Right lobe of liver (tissue), 6 donors: ENCODE data around the gene TAX1BP3. TPM values are rescaled to one million over a fixed set of nuclear protein-coding genes. Genes with fewer than 3 reads are reported as not detected.

Experiments used
- ATAC-seq, 4 donors: fragments of 200-7000 bp; cut with Tn5 transposase; one replicate each; pipeline ENCODE4 v1.9.1; 2020; ENCODE audit warnings: mild to moderate bottlenecking in 4 of 4, moderate library complexity in 4 of 4
- DNase-seq, 3 donors: peaks; one replicate each; pipeline ENCODE4 v3.0.0-alpha.2; 2020
- H3K27ac ChIP-seq, 3 donors: fragments of 200-600 bp; one replicate each; pipeline ENCODE4 v1.8.0; 2022
- H3K27me3 ChIP-seq, 2 donors: fragments of 200-600 bp; one replicate each; pipeline ENCODE4 v1.8.0; 2022
- H3K36me3 ChIP-seq, 4 donors: fragments of 200-600 bp; sonication (generic) in 1 of 4; one replicate each; pipeline versions ENCODE4 v1.5.1 to v1.8.0; 2017 to 2022; ENCODE audit warnings: control low read depth in 1 of 4
- H3K4me1 ChIP-seq, 4 donors: fragments of 200-600 bp; sonication (generic) in 1 of 4; one replicate each; pipeline versions ENCODE4 v1.5.1 to v1.8.0; 2017 to 2022; ENCODE audit warnings: control low read depth in 1 of 4
- H3K4me3 ChIP-seq, 3 donors: fragments of 200-600 bp; one replicate each; pipeline ENCODE4 v1.8.0; 2022
- H3K9me3 ChIP-seq, 4 donors: fragments of 200-600 bp; sonication (generic) in 1 of 4; one replicate each; pipeline versions ENCODE4 v1.5.1 to v1.8.0; 2017 to 2022; ENCODE audit warnings: control low read depth in 1 of 4
- POLR2A ChIP-seq: fragments of 450-650 bp; IDR thresholded peaks from one replicate; pipeline ENCODE4 v1.6.1; 2017; ENCODE audit warnings: antibody characterized with exemption, mild to moderate bottlenecking
- WGBS: methylation state at CpG from one replicate; pipeline ENCODE4 v1.1.6; 2018; ENCODE audit warnings: low coverage, low lambda C conversion rate; ENCODE audit not compliant: insufficient coverage; ENCODE audit errors: missing lambda C conversion rate; 5-methylcytosine and 5-hydroxymethylcytosine counted together
- intact Hi-C, 2 donors: fragments of 100-400 bp; cut with DNase I; formaldehyde crosslinking; loops; one replicate each; pipeline versions ENCODE4 v1.11.2 to v1.14.1; 2022
- total RNA-seq, 6 experiments: library from RNA; depleted of rRNA in 2 of 6; stranded (reverse); fragments of >200 nt in 2 of 6; fragmentation: NEBNext Ultra II Directional in 3 of 6; extraction: Animal tissue kit (Norgen Biotek cat#: 25700) in 3 of 6; gene quantifications; one replicate each; pipeline versions ENCODE4 v1.1.0 to v1.2.4, GENCODE V29; 2016 to 2023
- TF ChIP-seq, protein P1 (sequence below), 4 donors: fragments of 200-600 bp in 3 of 4; fragments of 450-650 bp in 1 of 4; IDR thresholded peaks; one replicate each; pipeline versions ENCODE4 v1.5.1 to v1.8.0; 2016 to 2022; ENCODE audit warnings: antibody characterized with exemption in 4 of 4, mild to moderate bottlenecking in 2 of 4
- donor health status: DM: no; HTN: yes; CAD: no.
- donor health status: DM: no; HTN: no; CAD: no.
- donor health status: DM: no; HTN: no; CAD: no.
- donor health status: DM: no; HTN: yes; CAD: no.
- donor health status: DM: no; HTN: yes; CAD: no.

TAX1BP3 gene
- total RNA-seq, 6 experiments from 2014 or later: 8.1 to 60.9 (median 34.7) TPM

DNA sequence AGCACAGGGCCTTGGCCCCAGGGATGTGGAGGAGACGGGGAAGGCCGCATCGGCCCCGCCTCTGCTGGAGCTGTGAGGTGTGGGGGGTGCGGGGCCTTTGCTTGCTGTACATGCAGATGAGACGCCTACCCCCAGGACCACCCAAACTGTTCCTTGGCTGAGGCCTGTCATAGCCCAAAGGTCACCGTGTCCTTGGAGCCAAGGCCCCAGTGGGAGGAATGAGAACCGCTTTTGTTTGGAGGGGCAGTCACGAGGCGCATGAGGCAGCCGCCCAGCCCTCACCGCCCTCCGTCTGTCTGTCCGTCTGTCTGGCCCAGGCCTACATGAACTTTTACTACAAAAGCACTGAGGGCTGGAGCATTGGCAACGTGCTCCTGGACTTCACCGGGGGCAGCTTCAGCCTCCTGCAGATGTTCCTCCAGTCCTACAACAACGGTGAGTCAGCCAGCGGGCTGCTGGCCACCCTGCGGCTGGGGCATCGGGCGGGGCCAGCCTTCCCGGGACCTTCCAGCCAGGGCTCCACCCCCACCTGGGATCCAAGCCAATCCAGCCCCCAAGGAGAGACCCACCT lies 8.8 kb downstream of the TAX1BP3 start:
- Histone ChIP-seq H3K4me3 (no peak overlapping the region), H3K4me1 (peaks cover 0 to 16% (median 4%) of the 10 kb centered on the region in 4 donors), H3K9me3 (no peaks in the 10 kb centered on the region), H3K27ac (peak overlapping the region in 1 of 3 donors; percentile 47), H3K27me3 (no peaks in the 10 kb centered on the region), H3K36me3 (no peaks in the 10 kb centered on the region)
- intact Hi-C loops: no loop called here
- ATAC-seq (peak in 3 of 4 donors; percentile 7 to 75 (median 74)), DNase-seq (peak in 2 of 3 donors; percentile 64 to 80)
- no peak for TF ChIP-seq POLR2A
- TF ChIP-seq, protein P1, sequence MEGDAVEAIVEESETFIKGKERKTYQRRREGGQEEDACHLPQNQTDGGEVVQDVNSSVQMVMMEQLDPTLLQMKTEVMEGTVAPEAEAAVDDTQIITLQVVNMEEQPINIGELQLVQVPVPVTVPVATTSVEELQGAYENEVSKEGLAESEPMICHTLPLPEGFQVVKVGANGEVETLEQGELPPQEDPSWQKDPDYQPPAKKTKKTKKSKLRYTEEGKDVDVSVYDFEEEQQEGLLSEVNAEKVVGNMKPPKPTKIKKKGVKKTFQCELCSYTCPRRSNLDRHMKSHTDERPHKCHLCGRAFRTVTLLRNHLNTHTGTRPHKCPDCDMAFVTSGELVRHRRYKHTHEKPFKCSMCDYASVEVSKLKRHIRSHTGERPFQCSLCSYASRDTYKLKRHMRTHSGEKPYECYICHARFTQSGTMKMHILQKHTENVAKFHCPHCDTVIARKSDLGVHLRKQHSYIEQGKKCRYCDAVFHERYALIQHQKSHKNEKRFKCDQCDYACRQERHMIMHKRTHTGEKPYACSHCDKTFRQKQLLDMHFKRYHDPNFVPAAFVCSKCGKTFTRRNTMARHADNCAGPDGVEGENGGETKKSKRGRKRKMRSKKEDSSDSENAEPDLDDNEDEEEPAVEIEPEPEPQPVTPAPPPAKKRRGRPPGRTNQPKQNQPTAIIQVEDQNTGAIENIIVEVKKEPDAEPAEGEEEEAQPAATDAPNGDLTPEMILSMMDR (IDR thresholded peaks at IDR 0.05): no peak
- WGBS: 88% methylated on average over 5 of the region's 22 CpGs

DNA sequence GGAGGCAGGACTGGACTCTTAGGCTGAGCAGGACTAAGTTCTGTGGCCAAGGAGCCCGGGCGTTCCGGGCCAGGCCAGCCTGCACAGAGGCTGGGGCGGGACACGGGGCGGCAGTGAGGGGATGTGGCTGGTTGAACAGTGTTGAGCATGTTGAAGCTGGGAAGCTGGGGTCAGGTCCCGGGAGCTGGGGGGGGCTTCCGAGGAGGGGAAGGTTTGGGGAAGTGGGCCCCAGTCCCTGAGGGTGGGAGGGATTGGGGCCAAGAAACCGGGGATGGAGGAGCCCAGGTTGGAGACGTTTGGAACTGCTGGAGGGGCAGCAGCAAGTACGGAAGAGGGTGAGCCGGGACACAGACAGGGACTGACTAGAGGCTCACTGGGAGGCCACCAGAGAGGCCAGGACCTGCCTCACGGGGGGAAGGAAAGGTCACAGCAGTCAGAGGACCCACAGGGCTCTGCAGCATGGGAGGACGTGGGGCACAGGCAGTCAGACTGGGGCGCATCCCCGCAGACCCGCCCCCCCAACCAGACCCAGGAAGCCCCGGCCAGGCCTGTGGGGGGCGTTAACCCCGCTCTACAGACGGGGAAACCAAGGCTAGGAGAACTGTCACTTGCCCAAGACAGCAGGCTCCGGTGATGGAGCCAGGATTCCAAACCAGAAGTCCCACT lies 9.5 kb downstream of the TAX1BP3 start:
- WGBS: 76% methylated on average over 11 of the region's 22 CpGs
- intact Hi-C loops: no loop called here
- H3K36me3 ChIP-seq: no peaks in the 10 kb centered on the region

DNA sequence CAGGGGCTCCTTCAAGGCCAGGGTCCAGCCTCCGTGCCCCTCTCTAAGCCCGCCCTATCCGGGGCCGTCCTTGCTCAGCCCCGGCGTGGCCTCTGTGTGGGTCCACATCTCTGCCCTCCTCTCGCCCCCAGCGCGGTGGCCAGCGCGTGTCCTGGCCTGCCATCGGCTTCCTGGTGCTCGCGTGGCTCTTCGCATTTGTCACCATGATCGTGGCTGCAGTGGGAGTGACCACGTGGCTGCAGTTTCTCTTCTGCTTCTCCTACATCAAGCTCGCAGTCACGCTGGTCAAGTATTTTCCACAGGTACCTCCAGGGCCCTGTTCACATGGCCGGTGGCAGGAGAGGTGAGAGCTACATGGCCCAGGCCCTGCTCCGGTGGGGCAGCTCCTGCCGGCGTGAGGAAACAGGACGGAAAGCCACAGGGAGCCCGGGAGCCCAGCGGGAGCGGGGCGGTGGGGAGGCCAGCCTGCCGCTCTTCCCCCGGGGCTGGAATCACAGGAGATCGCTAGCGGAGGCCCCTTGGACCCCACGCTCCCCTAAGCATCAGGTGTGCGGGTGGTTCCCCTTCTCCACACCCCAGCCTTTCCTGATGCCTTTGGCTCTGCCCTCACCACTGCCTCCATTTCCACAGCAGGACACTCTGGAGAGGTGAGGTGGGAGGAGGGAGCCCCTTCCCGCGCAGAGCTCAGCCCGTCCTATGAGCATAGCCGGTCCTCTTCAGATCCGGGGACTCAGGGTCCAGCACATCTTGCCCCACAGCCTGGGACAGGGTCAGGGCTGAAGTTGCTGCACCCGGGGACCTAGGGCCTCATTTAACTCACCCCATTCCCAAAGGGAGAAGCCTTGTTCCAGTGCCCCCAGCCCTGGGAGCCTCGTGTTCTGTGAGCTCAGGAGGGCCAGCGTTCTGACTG lies 10.2 kb downstream of the TAX1BP3 start:
- H3K27me3 ChIP-seq: no peaks in the 10 kb centered on the region
- intact Hi-C loops: no loop called here
- 83% methylated on average over 7 of the region's 42 CpGs for WGBS
- DNase-seq (no peak), ATAC-seq (no peak)
- H3K4me3 ChIP-seq: no peak overlapping the region
- no peaks in the 10 kb centered on the region for H3K36me3 ChIP-seq
- H3K27ac ChIP-seq: no peak overlapping the region
- no peak for TF ChIP-seq POLR2A
- TF ChIP-seq, protein P1 (IDR thresholded peaks at IDR 0.05): no peak
- H3K4me1 ChIP-seq: peaks cover 0 to 16% (median 4%) of the 10 kb centered on the region in 4 donors
- no peaks in the 10 kb centered on the region for H3K9me3 ChIP-seq

More for the DNA sequence above, 9.5 kb downstream of the TAX1BP3 start:
- ATAC-seq (no peak), DNase-seq (no peak)
- no peak overlapping the region for H3K27ac ChIP-seq
- H3K4me1 ChIP-seq: peaks cover 0 to 16% (median 4%) of the 10 kb centered on the region in 4 donors
- TF ChIP-seq, protein P1 (IDR thresholded peaks at IDR 0.05): no peak
- TF ChIP-seq POLR2A: no peak
- no peaks in the 10 kb centered on the region for H3K9me3 ChIP-seq
- H3K4me3 ChIP-seq: no peak overlapping the region
- no peaks in the 10 kb centered on the region for H3K27me3 ChIP-seq

- Histone ChIP-seq H3K4me3 (no peak overlapping the region), H3K9me3 (no peaks in the 10 kb centered on the region), H3K4me1 (peaks cover 0 to 16% (median 4%) of the 10 kb centered on the region in 4 donors), H3K27me3 (no peaks in the 10 kb centered on the region), H3K36me3 (no peaks in the 10 kb centered on the region), H3K27ac (no peak overlapping the region)
- ATAC-seq (no peak), DNase-seq (no peak)
- TF ChIP-seq, protein P1 (IDR thresholded peaks at IDR 0.05): no peak
- TF ChIP-seq POLR2A: no peak
- 82% methylated on average over 3 of the region's 7 CpGs for WGBS
- intact Hi-C loops: no loop called here
Observed at GRCh38 chr17:3657588-3657869, 10.8 kb downstream of the TAX1BP3 start.
